Right atrium auricular region (tissue), 2 donors: ENCODE measurements around the gene LIFR. TPM values are rescaled to one million over a fixed set of nuclear protein-coding genes. Genes with fewer than 3 reads are reported as not detected.

Experiments used
- DNase-seq: peaks from one replicate; pipeline ENCODE4 v3.0.0-alpha.2; 2019; ENCODE audit warnings: low spot score
- H3K27ac ChIP-seq, 2 donors: fragments of 200-600 bp; sonication (generic); 1 replicate in 1 of 2; 2 replicates in 1 of 2; pipeline ENCODE4 v1.5.1; 2016 to 2019
- H3K27me3 ChIP-seq, 2 donors: fragments of 200-600 bp; sonication (generic); one replicate each; pipeline versions ENCODE4 v1.5.1 to v1.6.0; 2017 to 2019
- H3K36me3 ChIP-seq: fragments of 200-600 bp; sonication (generic); one replicate; pipeline ENCODE4 v1.5.1; 2016
- H3K4me1 ChIP-seq, 2 donors: fragments of 200-600 bp; sonication (generic); one replicate each; pipeline versions ENCODE4 v1.5.1 to v1.6.0; 2017 to 2019
- H3K4me3 ChIP-seq, 2 donors: fragments of 200-600 bp; sonication (generic); 1 replicate in 1 of 2; 2 replicates in 1 of 2; pipeline ENCODE4 v1.5.1; 2017 to 2019; ENCODE audit warnings: mild to moderate bottlenecking in 1 of 2, moderate library complexity in 1 of 2
- H3K9me3 ChIP-seq, 2 donors: fragments of 200-600 bp; sonication (generic); one replicate each; pipeline ENCODE4 v1.5.1; 2019
- total RNA-seq, 2 donors: library from RNA; depleted of rRNA; stranded (reverse); fragments of >200 nt; gene quantifications; one replicate each; pipeline ENCODE4 v1.1.0, GENCODE V29; 2016
- TF ChIP-seq, protein P1 (sequence below), 2 donors: fragments of 200-600 bp; sonication (generic); IDR thresholded peaks; one replicate each; pipeline ENCODE4 v1.5.1; 2019; ENCODE audit warnings: antibody characterized with exemption in 2 of 2

Gene LIFR
- total RNA-seq, 2 donors from 2014 or later: 38.9 to 58.0 TPM

- no peak for DNase-seq
- Histone ChIP-seq H3K27me3 (no peaks in the 10 kb centered on the region), H3K4me1 (peaks cover 0 to 20% of the 10 kb centered on the region in 2 donors), H3K9me3 (no peaks in the 10 kb centered on the region), H3K36me3 (no peaks in the 10 kb centered on the region), H3K4me3 (no peak overlapping the region), H3K27ac (no peak overlapping the region)
- TF ChIP-seq, protein P1, sequence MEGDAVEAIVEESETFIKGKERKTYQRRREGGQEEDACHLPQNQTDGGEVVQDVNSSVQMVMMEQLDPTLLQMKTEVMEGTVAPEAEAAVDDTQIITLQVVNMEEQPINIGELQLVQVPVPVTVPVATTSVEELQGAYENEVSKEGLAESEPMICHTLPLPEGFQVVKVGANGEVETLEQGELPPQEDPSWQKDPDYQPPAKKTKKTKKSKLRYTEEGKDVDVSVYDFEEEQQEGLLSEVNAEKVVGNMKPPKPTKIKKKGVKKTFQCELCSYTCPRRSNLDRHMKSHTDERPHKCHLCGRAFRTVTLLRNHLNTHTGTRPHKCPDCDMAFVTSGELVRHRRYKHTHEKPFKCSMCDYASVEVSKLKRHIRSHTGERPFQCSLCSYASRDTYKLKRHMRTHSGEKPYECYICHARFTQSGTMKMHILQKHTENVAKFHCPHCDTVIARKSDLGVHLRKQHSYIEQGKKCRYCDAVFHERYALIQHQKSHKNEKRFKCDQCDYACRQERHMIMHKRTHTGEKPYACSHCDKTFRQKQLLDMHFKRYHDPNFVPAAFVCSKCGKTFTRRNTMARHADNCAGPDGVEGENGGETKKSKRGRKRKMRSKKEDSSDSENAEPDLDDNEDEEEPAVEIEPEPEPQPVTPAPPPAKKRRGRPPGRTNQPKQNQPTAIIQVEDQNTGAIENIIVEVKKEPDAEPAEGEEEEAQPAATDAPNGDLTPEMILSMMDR (IDR thresholded peaks at IDR 0.05): no peak
Observed at GRCh38 chr5:38579105-38579504, 22.7 kb upstream of the LIFR start.

- Histone ChIP-seq H3K4me3 (no peak overlapping the region), H3K27ac (peak overlapping the region; percentile 47 to 48), H3K9me3 (no peaks in the 10 kb centered on the region), H3K36me3 (no peaks in the 10 kb centered on the region), H3K27me3 (no peaks in the 10 kb centered on the region), H3K4me1 (peaks cover 0 to 20% of the 10 kb centered on the region in 2 donors)
- TF ChIP-seq, protein P1 (IDR thresholded peaks at IDR 0.05): no peak
- no peak for DNase-seq
Observed at GRCh38 chr5:38576961-38577684, 20.7 kb upstream of the LIFR start.

GRCh38 chr5:38576442-38576841 is 20.0 kb upstream of the LIFR start:
- no peak overlapping the region for H3K4me3 ChIP-seq
- no peaks in the 10 kb centered on the region for H3K36me3 ChIP-seq
- H3K27me3 ChIP-seq: no peaks in the 10 kb centered on the region
- H3K4me1 ChIP-seq: peaks cover 0 to 20% of the 10 kb centered on the region in 2 donors
- TF ChIP-seq, protein P1 (IDR thresholded peaks at IDR 0.05): no peak
- no peak for DNase-seq
- H3K9me3 ChIP-seq: no peaks in the 10 kb centered on the region
- peak overlapping the region; percentile 48 to 70 for H3K27ac ChIP-seq

- no peak for DNase-seq
- no peaks in the 10 kb centered on the region for H3K9me3 ChIP-seq
- no peaks in the 10 kb centered on the region for H3K27me3 ChIP-seq
- TF ChIP-seq, protein P1 (IDR thresholded peaks at IDR 0.05): no peak
- H3K36me3 ChIP-seq: no peaks in the 10 kb centered on the region
- peak overlapping the region in 1 of 2 donors; percentile 48 for H3K27ac ChIP-seq
- H3K4me3 ChIP-seq: no peak overlapping the region
- H3K4me1 ChIP-seq: peaks cover 0 to 20% of the 10 kb centered on the region in 2 donors
Observed at GRCh38 chr5:38575476-38575875, 19.0 kb upstream of the LIFR start.

DNA sequence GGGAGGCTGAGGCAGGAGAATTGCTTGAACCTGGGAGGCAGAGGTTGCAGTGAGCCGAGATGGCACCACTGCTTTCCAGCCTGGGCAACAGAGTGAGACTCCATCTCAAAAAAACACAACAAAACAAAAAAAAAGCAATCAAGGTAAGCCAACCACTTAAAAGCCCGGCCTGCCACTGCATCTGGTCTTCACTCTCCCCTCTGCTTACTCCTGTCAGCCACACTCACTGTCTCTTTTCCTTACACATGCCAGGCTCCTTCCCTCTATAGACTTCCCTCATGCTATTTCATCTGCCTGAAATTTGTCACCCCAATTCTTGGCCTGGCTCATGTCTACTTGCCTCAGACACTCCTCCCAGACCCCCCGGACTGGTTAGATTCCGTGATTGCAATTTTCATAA is 17.6 kb upstream of the LIFR start:
- Histone ChIP-seq H3K27me3 (no peaks in the 10 kb centered on the region), H3K36me3 (no peaks in the 10 kb centered on the region), H3K9me3 (no peaks in the 10 kb centered on the region), H3K4me3 (no peak overlapping the region), H3K27ac (no peak overlapping the region), H3K4me1 (peaks cover 0 to 20% of the 10 kb centered on the region in 2 donors)
- TF ChIP-seq, protein P1 (IDR thresholded peaks at IDR 0.05): no peak
- no peak for DNase-seq

DNA sequence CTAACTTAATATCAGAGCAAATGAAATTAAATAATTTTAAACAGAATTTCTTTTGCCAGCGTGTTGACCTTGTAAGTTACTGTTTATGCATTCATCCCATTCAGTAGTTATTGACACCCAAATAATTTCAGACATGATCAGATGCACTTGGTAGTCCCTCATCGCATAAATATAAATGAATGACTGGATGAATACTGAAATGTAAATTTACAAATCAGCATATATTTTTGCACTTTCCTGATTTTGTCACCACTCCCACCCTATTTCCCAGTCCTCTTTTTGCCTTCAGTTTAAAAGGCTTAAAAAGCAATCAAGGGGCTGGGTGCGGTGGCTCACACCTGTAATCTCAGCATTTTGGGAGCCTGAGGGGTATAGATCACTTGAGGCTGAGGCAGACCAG is 17.1 kb upstream of the LIFR start:
- H3K27me3 ChIP-seq: no peaks in the 10 kb centered on the region
- DNase-seq: no peak
- no peaks in the 10 kb centered on the region for H3K9me3 ChIP-seq
- TF ChIP-seq, protein P1 (IDR thresholded peaks at IDR 0.05): no peak
- H3K4me1 ChIP-seq: peaks cover 0 to 20% of the 10 kb centered on the region in 2 donors
- no peak overlapping the region for H3K27ac ChIP-seq
- H3K4me3 ChIP-seq: no peak overlapping the region
- H3K36me3 ChIP-seq: no peaks in the 10 kb centered on the region
